Hepatocyte (in vitro differentiated cells): ENCODE data around the gene TGFB1I1. TPM values are rescaled to one million over a fixed set of nuclear protein-coding genes. Genes with fewer than 3 reads are reported as not detected.

ENCODE experiments used
- DNase-seq: peaks from one replicate; pipeline ENCODE4 v3.0.0-alpha.2; 2016; ENCODE audit warnings: low spot score
- H2AFZ ChIP-seq: fragments of 200-600 bp; sonication (generic); 2 replicates; pipeline ENCODE4 v1.6.0; 2016; ENCODE audit warnings: antibody characterized with exemption, mild to moderate bottlenecking
- H3K27ac ChIP-seq: fragments of 200-600 bp; sonication (generic); 2 replicates; pipeline ENCODE4 v1.5.1; 2016; ENCODE audit warnings: mild to moderate bottlenecking
- H3K27me3 ChIP-seq: fragments of 200-600 bp; sonication (generic); 2 replicates; pipeline ENCODE4 v1.6.1; 2016
- H3K36me3 ChIP-seq: fragments of 200-600 bp; sonication (generic); replicated peaks from 2 replicates; pipeline ENCODE4 v1.5.1; 2016; ENCODE audit warnings: low read depth; ENCODE audit not compliant: insufficient read depth
- H3K4me1 ChIP-seq: fragments of 200-600 bp; sonication (generic); 2 replicates; pipeline ENCODE4 v1.5.1; 2016; ENCODE audit warnings: mild to moderate bottlenecking, moderate library complexity; ENCODE audit not compliant: insufficient read depth
- H3K4me2 ChIP-seq: fragments of 200-600 bp; sonication (generic); 2 replicates; pipeline ENCODE4 v1.6.0; 2016
- H3K4me3 ChIP-seq: fragments of 200-600 bp; sonication (generic); 2 replicates; pipeline ENCODE4 v1.5.1; 2016; ENCODE audit warnings: mild to moderate bottlenecking
- H3K79me2 ChIP-seq: fragments of 200-600 bp; sonication (generic); 2 replicates; pipeline ENCODE4 v1.6.0; 2017; ENCODE audit warnings: mild to moderate bottlenecking
- H3K9me2 ChIP-seq: fragments of 200-600 bp; sonication (generic); replicated peaks from 2 replicates; pipeline ENCODE4 v1.6.0; 2017; ENCODE audit warnings: mild to moderate bottlenecking; ENCODE audit not compliant: insufficient read depth
- H3K9me3 ChIP-seq: fragments of 200-600 bp; sonication (generic); 2 replicates; pipeline ENCODE4 v1.5.1; 2016; ENCODE audit warnings: low read depth, mild to moderate bottlenecking
- H4K20me1 ChIP-seq: fragments of 200-600 bp; sonication (generic); 2 replicates; pipeline ENCODE4 v1.6.0; 2016; ENCODE audit warnings: mild to moderate bottlenecking; ENCODE audit not compliant: insufficient read depth, poor library complexity, severe bottlenecking
- CTCF ChIP-seq: fragments of 200-600 bp; sonication (generic); IDR thresholded peaks from 2 replicates; pipeline ENCODE4 v1.5.1; 2016; ENCODE audit warnings: antibody characterized with exemption, mild to moderate bottlenecking; ENCODE audit not compliant: poor library complexity
- EZH2 ChIP-seq: fragments of 200-600 bp; sonication (generic); IDR thresholded peaks from 2 replicates; pipeline ENCODE4 v1.6.1; 2016; ENCODE audit warnings: antibody characterized with exemption, mild to moderate bottlenecking, borderline replicate concordance
- EZH2phosphoT487 ChIP-seq: fragments of 200-600 bp; sonication (generic); IDR thresholded peaks from one replicate; pipeline ENCODE4 v1.6.1; 2018; ENCODE audit warnings: antibody characterized with exemption, mild to moderate bottlenecking, low read depth, moderate library complexity; ENCODE audit not compliant: unreplicated experiment, severe bottlenecking
- WGBS: methylation state at CpG from one replicate; pipeline ENCODE4 v1.1.6; 2016; ENCODE audit warnings: low lambda C conversion rate; ENCODE audit errors: missing lambda C conversion rate; 5-methylcytosine and 5-hydroxymethylcytosine counted together
- polyA plus RNA-seq: library from polyadenylated mRNA; unstranded; fragments of >200 nt; fragmentation: Nextera tagmentation; extraction: Ambion mirVana; gene quantifications from 2 replicates; pipeline ENCODE4 v1.2.1, GENCODE V29; 2016
- total RNA-seq: library from RNA; depleted of rRNA; stranded (reverse); fragments of >200 nt; gene quantifications from 2 replicates; pipeline ENCODE4 v1.2.3, GENCODE V29; 2014

The TGFB1I1 gene
- total and polyA plus RNA-seq, 2 experiments from 2014 or later = 15.7 to 34.8 TPM

- DNase-seq = no peak
- H3K27me3 ChIP-seq = peaks cover 28% of the 10 kb centered on the region
- no peaks in the 10 kb centered on the region for H3K9me2 ChIP-seq
- 93% methylated on average over 3 of the region's 3 CpGs for WGBS
- H2AFZ ChIP-seq = no peak overlapping the region
- no peaks in the 10 kb centered on the region for H3K4me1 ChIP-seq
- H3K9me3 ChIP-seq = no peaks in the 10 kb centered on the region
- no peaks in the 10 kb centered on the region for H3K36me3 ChIP-seq
- TF ChIP-seq EZH2 (no peak), EZH2phosphoT487 (no peak), CTCF (no peak)
- no peaks in the 10 kb centered on the region for H3K79me2 ChIP-seq
- H3K27ac ChIP-seq = no peak overlapping the region
- no peak overlapping the region for H3K4me3 ChIP-seq
- no peaks in the 10 kb centered on the region for H4K20me1 ChIP-seq
- no peak overlapping the region for H3K4me2 ChIP-seq
Observed at GRCh38 chr16:31525113-31525512, 53.2 kb downstream of the TGFB1I1 start.

Other genes with a start within 250 kb of the TGFB1I1 start
- 0.32 and 2.5 TPM in 2 replicates for gene ITGAM, start 212.2 kb upstream of the TGFB1I1 start, total RNA-seq
- not detected in 2 replicates for gene ITGAM, start 212.2 kb upstream of the TGFB1I1 start, polyA plus RNA-seq
- gene ITGAX, start 117.0 kb upstream of the TGFB1I1 start, total RNA-seq = 0.52 and 0.60 TPM in 2 replicates
- gene ITGAX, start 117.0 kb upstream of the TGFB1I1 start, polyA plus RNA-seq = 0.43 and 0.50 TPM in 2 replicates
- gene ITGAD, start 78.8 kb upstream of the TGFB1I1 start, total RNA-seq = not detected in 2 replicates
- gene ITGAD, start 78.8 kb upstream of the TGFB1I1 start, polyA plus RNA-seq = not detected in 2 replicates
- gene COX6A2, start 43.8 kb upstream of the TGFB1I1 start, total RNA-seq = not detected in 2 replicates
- gene COX6A2, start 43.8 kb upstream of the TGFB1I1 start, polyA plus RNA-seq = 1.7 TPM in 1 of 2 replicates, not detected in the other
- 1.2 and 1.7 TPM in 2 replicates for gene ZNF843, start 29.4 kb upstream of the TGFB1I1 start, total RNA-seq
- 0.54 and 0.64 TPM in 2 replicates for gene ZNF843, start 29.4 kb upstream of the TGFB1I1 start, polyA plus RNA-seq
- gene ARMC5, start 12.7 kb upstream of the TGFB1I1 start, total RNA-seq = 11.4 and 12.2 TPM in 2 replicates
- 19.4 and 19.6 TPM in 2 replicates for gene ARMC5, start 12.7 kb upstream of the TGFB1I1 start, polyA plus RNA-seq
- 2.3 and 2.5 TPM in 2 replicates for gene SLC5A2, start 11.0 kb downstream of the TGFB1I1 start, total RNA-seq
- gene SLC5A2, start 11.0 kb downstream of the TGFB1I1 start, polyA plus RNA-seq = 7.5 and 12.7 TPM in 2 replicates
- gene RUSF1, start 36.2 kb downstream of the TGFB1I1 start, total RNA-seq = 75.2 and 77.2 TPM in 2 replicates
- 56.6 and 68.0 TPM in 2 replicates for gene RUSF1, start 36.2 kb downstream of the TGFB1I1 start, polyA plus RNA-seq
- not detected in 2 replicates for gene AHSP, start 55.7 kb downstream of the TGFB1I1 start, total RNA-seq
- not detected in 2 replicates for gene AHSP, start 55.7 kb downstream of the TGFB1I1 start, polyA plus RNA-seq